Transverse colon (tissue), 4 donors: Measurements from ENCODE around the gene CLEC20A. TPM values are rescaled to one million over a fixed set of nuclear protein-coding genes. Genes with fewer than 3 reads are reported as not detected.
"Not testable (repeated sequence)": the region's sequence is repeated elsewhere in the genome, so short reads cannot be mapped to it uniquely, and the experiment has no call there.

ENCODE experiments used
- DNase-seq: peaks from one replicate; pipeline ENCODE4 v3.0.0-alpha.2; 2019
- H3K27ac ChIP-seq, 4 donors: fragments of 200-600 bp; sonication (generic); 2 replicates each; pipeline ENCODE4 v1.5.1; 2016 to 2018; ENCODE audit warnings: inconsistent platforms in 4 of 4
- H3K27me3 ChIP-seq: fragments of 200-600 bp; sonication (generic); 2 replicates; pipeline ENCODE4 v1.5.1; 2017; ENCODE audit warnings: inconsistent platforms
- H3K36me3 ChIP-seq, 4 donors: fragments of 200-600 bp; sonication (generic); 2 replicates each; pipeline ENCODE4 v1.5.1; 2017 to 2019; ENCODE audit warnings: inconsistent platforms in 4 of 4
- H3K4me1 ChIP-seq, 4 donors: fragments of 200-600 bp; sonication (generic); 2 replicates each; pipeline ENCODE4 v1.5.1; 2017 to 2020; ENCODE audit warnings: inconsistent platforms in 4 of 4
- H3K4me3 ChIP-seq, 4 donors: fragments of 200-600 bp; sonication (generic); 1 replicate in 1 of 4; 2 replicates in 3 of 4; pipeline versions ENCODE4 v1.5.1 to v1.6.1; 2017 to 2019; ENCODE audit warnings: inconsistent platforms in 4 of 4
- H3K9me3 ChIP-seq, 2 donors: fragments of 200-600 bp; sonication (generic); 2 replicates each; pipeline ENCODE4 v1.5.1; 2017 to 2019; ENCODE audit warnings: inconsistent platforms in 2 of 2
- CTCF ChIP-seq, 5 experiments: fragments of 200-600 bp in 3 of 5; fragments of 450-650 bp in 2 of 5; sonication (generic) in 3 of 5; IDR thresholded peaks; 1 replicate in 2 of 5; 2 replicates in 3 of 5; pipeline ENCODE4 v1.5.1; 2016 to 2017; ENCODE audit warnings: antibody characterized with exemption in 5 of 5, inconsistent platforms in 3 of 5, mild to moderate bottlenecking in 2 of 5, moderate library complexity in 1 of 5
- EP300 ChIP-seq: sonication (generic); formaldehyde crosslinking; IDR thresholded peaks from one replicate; pipeline ENCODE4 v1.6.1; 2017; ENCODE audit warnings: antibody characterized with exemption, low read depth
- POLR2A ChIP-seq: fragments of 450-650 bp; IDR thresholded peaks from one replicate; pipeline ENCODE4 v1.6.1; 2016; ENCODE audit warnings: antibody characterized with exemption, mild to moderate bottlenecking, moderate library complexity
- POLR2AphosphoS5 ChIP-seq, 3 donors: sonication (generic); formaldehyde crosslinking; IDR thresholded peaks; one replicate each; pipeline ENCODE4 v1.6.1; 2016; ENCODE audit warnings: antibody characterized with exemption in 3 of 3
- WGBS, 2 donors: methylation state at CpG; one replicate each; pipeline ENCODE4 v1.1.5; 2018; ENCODE audit warnings: low coverage in 1 of 2; 5-methylcytosine and 5-hydroxymethylcytosine counted together
- in situ Hi-C, 4 donors: fragments of 200-750 bp; cut with MboI; loops; one replicate each; pipeline versions ENCODE4 v1.15.0 to v1.15.1; 2017; ENCODE audit warnings: low sequenced_read_pairs in 3 of 4, low pct_ligation_motif_present in 1 of 4, low pct_unique_long_range_greater_than_20kb in 1 of 4
- intact Hi-C: fragments of 100-400 bp; cut with DNase I; formaldehyde crosslinking; loops from one replicate; pipeline ENCODE4 v1.15.1; 2023; ENCODE audit warnings: low total_unique reads
- total RNA-seq, 4 donors: library from RNA; depleted of rRNA; stranded (reverse); fragments of >200 nt; gene quantifications; one replicate each; pipeline ENCODE4 v1.1.0, GENCODE V29; 2016

Gene CLEC20A
- total RNA-seq, 4 donors from 2014 or later, result not detected

DNA sequence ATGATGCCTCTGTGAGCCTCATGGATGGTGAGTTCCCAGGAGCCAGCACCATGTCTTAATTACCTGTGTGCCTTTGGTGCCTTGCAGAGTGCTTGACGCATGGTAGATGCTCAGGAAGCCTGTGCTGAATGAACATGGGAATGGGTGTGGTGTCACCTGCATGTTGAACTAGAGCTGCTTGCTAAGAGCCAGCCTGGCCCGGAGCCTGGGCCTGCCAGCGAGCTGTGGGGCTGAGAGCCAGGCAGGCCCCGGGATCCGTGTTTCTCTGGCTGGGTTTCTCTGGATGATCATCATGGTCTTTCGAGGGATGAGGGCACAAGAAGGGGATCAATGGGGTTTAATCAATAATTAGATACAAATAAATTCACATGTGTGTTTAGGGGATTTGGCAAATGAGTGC is 9.4 kb upstream of the CLEC20A start:
- TF ChIP-seq POLR2A (no peak), EP300 (no peak), POLR2AphosphoS5 (IDR thresholded peaks at IDR 0.05) (no peak), CTCF (IDR thresholded peaks at IDR 0.05) (no peak)
- no peak overlapping the region for H3K4me3 ChIP-seq
- in situ Hi-C loops (loop anchor here in 3 of 4 donors (10.0 kb wide), 2 partner anchors 201 to 211 kb away; no protein-coding TSS in a partner anchor), intact Hi-C loops (loop anchor here (10.0 kb wide), 1 partner anchor 201 kb away; no protein-coding TSS in a partner anchor)
- no peaks in the 10 kb centered on the region for H3K36me3 ChIP-seq
- no peaks in the 10 kb centered on the region for H3K9me3 ChIP-seq
- DNase-seq, result no peak
- H3K4me1 ChIP-seq, result no peaks in the 10 kb centered on the region
- no peaks in the 10 kb centered on the region for H3K27me3 ChIP-seq
- H3K27ac ChIP-seq, result no peak overlapping the region
- WGBS, 2 donors, result 92% methylated on average over 6 of the region's 6 CpGs; no CpG with 5 or more reads in 1 of the 2 donors

- TF ChIP-seq CTCF (IDR thresholded peaks at IDR 0.05) (no peak), POLR2A (no peak), POLR2AphosphoS5 (IDR thresholded peaks at IDR 0.05) (no peak), EP300 (no peak)
- Histone ChIP-seq H3K36me3 (no peaks in the 10 kb centered on the region), H3K27me3 (no peaks in the 10 kb centered on the region), H3K4me1 (no peaks in the 10 kb centered on the region), H3K27ac (no peak overlapping the region), H3K9me3 (no peaks in the 10 kb centered on the region), H3K4me3 (no peak overlapping the region)
- DNase-seq, result no peak
- 81% methylated on average over 4 of the region's 4 CpGs; no CpG with 5 or more reads in 1 of the 2 donors for WGBS, 2 donors
- intact Hi-C loops, result loop anchor here (10.0 kb wide), 1 partner anchor 199 kb away; no protein-coding TSS in a partner anchor
- in situ Hi-C loops, result loop anchor here in 3 of 4 donors (10.0 kb wide), 2 partner anchors 199 to 209 kb away; no protein-coding TSS in a partner anchor
Measured at GRCh38 chr1:178504286-178504685, 7.5 kb upstream of the CLEC20A start.

- in situ Hi-C loops (loop anchor here in 3 of 4 donors (10.0 kb wide), 2 partner anchors 199 to 209 kb away; no protein-coding TSS in a partner anchor), intact Hi-C loops (loop anchor here (10.0 kb wide), 1 partner anchor 199 kb away; no protein-coding TSS in a partner anchor)
- no peaks in the 10 kb centered on the region for H3K4me1 ChIP-seq
- H3K4me3 ChIP-seq, result no peak overlapping the region
- no peak overlapping the region for H3K27ac ChIP-seq
- H3K36me3 ChIP-seq, result no peaks in the 10 kb centered on the region
- no peak for TF ChIP-seq POLR2AphosphoS5 (IDR thresholded peaks at IDR 0.05)
- TF ChIP-seq EP300, result no peak
- no peak for TF ChIP-seq CTCF (IDR thresholded peaks at IDR 0.05)
- no peak for TF ChIP-seq POLR2A
- 52 to 75% methylated on average over 6 of the region's 6 CpGs for WGBS, 2 donors
- H3K27me3 ChIP-seq, result no peaks in the 10 kb centered on the region
- no peak for DNase-seq
- H3K9me3 ChIP-seq, result no peaks in the 10 kb centered on the region
Measured at GRCh38 chr1:178503849-178504248, 7.1 kb upstream of the CLEC20A start.

- not testable (repeated sequence) for H3K36me3 ChIP-seq, H3K4me1 ChIP-seq, H3K27ac ChIP-seq, H3K27me3 ChIP-seq, H3K9me3 ChIP-seq, DNase-seq, H3K4me3 ChIP-seq
- intact Hi-C loops, result loop anchor here (10.0 kb wide), 1 partner anchor 199 kb away; no protein-coding TSS in a partner anchor
- WGBS, 2 donors, result 87 to 94% methylated on average over 3 to 14 of the region's 14 CpGs
- in situ Hi-C loops, result loop anchor here in 3 of 4 donors (10.0 kb wide), 2 partner anchors 199 to 209 kb away; no protein-coding TSS in a partner anchor
Measured at GRCh38 chr1:178503316-178503715, 6.6 kb upstream of the CLEC20A start.
